ENCODE data around the gene PRKAR2A.

PRKAR2A gene

GRCh38 chr3:48848816-48849515 lies 1.3 kb upstream of the PRKAR2A start:
- TF ChIP-seq CTCF (IDR thresholded peaks at IDR 0.05; ENCODE audit: extremely low read depth, insufficient read depth, missing control alignments), result no peak
- DNase-seq (ENCODE audit: low spot score), result no peak
- in situ Hi-C loops (cut with MboI; ENCODE audit: low pct_unique_long_range_greater_than_20kb, low sequenced_read_pairs, unreplicated experiment), result no loop called here

GRCh38 chr3:48847053-48847503 lies 596 bp downstream of the PRKAR2A start:
- DNase-seq (ENCODE audit: low spot score), result peak; percentile 62
- in situ Hi-C loops (cut with MboI; ENCODE audit: low pct_unique_long_range_greater_than_20kb, low sequenced_read_pairs, unreplicated experiment), result no loop called here
- TF ChIP-seq CTCF (IDR thresholded peaks at IDR 0.05; ENCODE audit: extremely low read depth, insufficient read depth, missing control alignments), result no peak

- DNase-seq (ENCODE audit: low spot score), result no peak
- no peak for TF ChIP-seq CTCF (IDR thresholded peaks at IDR 0.05; ENCODE audit: extremely low read depth, insufficient read depth, missing control alignments)
- in situ Hi-C loops (cut with MboI; ENCODE audit: low pct_unique_long_range_greater_than_20kb, low sequenced_read_pairs, unreplicated experiment), result no loop called here
These were observed 2.5 kb downstream of the PRKAR2A start for GRCh38 chr3:48845170-48845569.

GRCh38 chr3:48837163-48837562 lies 10.5 kb downstream of the PRKAR2A start:
- no peak for DNase-seq (ENCODE audit: low spot score)
- in situ Hi-C loops (cut with MboI; ENCODE audit: low pct_unique_long_range_greater_than_20kb, low sequenced_read_pairs, unreplicated experiment), result no loop called here
- no peak for TF ChIP-seq CTCF (IDR thresholded peaks at IDR 0.05; ENCODE audit: extremely low read depth, insufficient read depth, missing control alignments)

GRCh38 chr3:48835650-48836366 lies 11.9 kb downstream of the PRKAR2A start:
- no peak for TF ChIP-seq CTCF (IDR thresholded peaks at IDR 0.05; ENCODE audit: extremely low read depth, insufficient read depth, missing control alignments)
- in situ Hi-C loops (cut with MboI; ENCODE audit: low pct_unique_long_range_greater_than_20kb, low sequenced_read_pairs, unreplicated experiment), result no loop called here
- DNase-seq (ENCODE audit: low spot score), result no peak

GRCh38 chr3:48832684-48833083 lies 15.0 kb downstream of the PRKAR2A start:
- DNase-seq (ENCODE audit: low spot score), result no peak
- in situ Hi-C loops (cut with MboI; ENCODE audit: low pct_unique_long_range_greater_than_20kb, low sequenced_read_pairs, unreplicated experiment), result no loop called here
- TF ChIP-seq CTCF (IDR thresholded peaks at IDR 0.05; ENCODE audit: extremely low read depth, insufficient read depth, missing control alignments), result no peak
